Measurements from ENCODE around the gene TRAF3IP1.

DNA sequence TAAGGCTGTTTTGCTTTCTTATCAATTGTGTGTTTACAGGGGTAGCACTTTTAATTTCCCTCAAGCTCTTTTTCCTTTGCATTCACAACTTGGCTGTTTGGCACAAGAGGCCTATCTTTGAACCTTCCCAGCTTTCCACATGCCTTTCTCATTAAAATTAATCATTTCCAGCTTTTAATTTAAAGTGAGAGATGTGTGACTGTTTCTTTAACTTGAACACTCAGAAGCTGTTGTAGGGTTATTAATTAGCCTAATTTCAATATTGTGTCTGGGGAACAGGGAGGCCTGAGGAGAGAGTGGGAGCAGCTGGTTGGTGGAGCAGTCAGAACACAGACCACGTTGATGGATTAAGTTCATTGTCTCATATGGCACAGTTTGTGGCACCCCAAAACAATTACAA lies 111.1 kb downstream of the TRAF3IP1 start:
- TF ChIP-seq, protein P1, sequence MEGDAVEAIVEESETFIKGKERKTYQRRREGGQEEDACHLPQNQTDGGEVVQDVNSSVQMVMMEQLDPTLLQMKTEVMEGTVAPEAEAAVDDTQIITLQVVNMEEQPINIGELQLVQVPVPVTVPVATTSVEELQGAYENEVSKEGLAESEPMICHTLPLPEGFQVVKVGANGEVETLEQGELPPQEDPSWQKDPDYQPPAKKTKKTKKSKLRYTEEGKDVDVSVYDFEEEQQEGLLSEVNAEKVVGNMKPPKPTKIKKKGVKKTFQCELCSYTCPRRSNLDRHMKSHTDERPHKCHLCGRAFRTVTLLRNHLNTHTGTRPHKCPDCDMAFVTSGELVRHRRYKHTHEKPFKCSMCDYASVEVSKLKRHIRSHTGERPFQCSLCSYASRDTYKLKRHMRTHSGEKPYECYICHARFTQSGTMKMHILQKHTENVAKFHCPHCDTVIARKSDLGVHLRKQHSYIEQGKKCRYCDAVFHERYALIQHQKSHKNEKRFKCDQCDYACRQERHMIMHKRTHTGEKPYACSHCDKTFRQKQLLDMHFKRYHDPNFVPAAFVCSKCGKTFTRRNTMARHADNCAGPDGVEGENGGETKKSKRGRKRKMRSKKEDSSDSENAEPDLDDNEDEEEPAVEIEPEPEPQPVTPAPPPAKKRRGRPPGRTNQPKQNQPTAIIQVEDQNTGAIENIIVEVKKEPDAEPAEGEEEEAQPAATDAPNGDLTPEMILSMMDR (IDR thresholded peaks at IDR 0.05), result no peak
- TF ChIP-seq POLR2A (IDR thresholded peaks at IDR 0.05), result no peak
- TF ChIP-seq EP300 (IDR thresholded peaks at IDR 0.05), result no peak
